Fibroblast of skin of left biceps (primary cell): ENCODE data around the gene FAU.

ENCODE experiments used
- DNase-seq, 2 experiments: peaks; one replicate each; pipeline ENCODE4 v3.0.0-alpha.2; 2013; ENCODE audit warnings: low read depth in 2 of 2

FAU gene

GRCh38 chr11:65108469-65109123 is 13.3 kb downstream of the FAU start:
- DNase-seq = no peak

- no peak for DNase-seq
These were observed 14.0 kb downstream of the FAU start for GRCh38 chr11:65107751-65108468.

DNA sequence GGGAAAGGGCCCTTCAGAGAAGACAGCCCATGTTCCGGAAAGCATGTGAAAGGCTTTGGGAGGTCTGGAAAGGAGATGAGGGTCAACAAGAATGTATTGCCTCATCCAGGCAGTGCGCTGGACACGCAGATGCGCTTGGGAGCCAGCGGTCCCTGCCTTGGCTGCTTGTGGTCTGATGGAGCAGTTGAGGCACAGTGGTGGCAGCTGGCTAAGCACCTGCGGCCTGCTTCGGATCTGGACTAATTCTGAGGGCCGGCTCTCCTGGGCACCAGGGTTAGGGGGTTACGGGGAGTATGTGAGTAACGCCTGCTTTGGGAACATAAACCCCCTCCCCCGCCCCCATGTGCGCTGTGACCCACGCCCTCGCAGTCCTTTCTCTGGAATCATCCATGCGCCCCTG is 14.9 kb downstream of the FAU start:
- DNase-seq = no peak

DNA sequence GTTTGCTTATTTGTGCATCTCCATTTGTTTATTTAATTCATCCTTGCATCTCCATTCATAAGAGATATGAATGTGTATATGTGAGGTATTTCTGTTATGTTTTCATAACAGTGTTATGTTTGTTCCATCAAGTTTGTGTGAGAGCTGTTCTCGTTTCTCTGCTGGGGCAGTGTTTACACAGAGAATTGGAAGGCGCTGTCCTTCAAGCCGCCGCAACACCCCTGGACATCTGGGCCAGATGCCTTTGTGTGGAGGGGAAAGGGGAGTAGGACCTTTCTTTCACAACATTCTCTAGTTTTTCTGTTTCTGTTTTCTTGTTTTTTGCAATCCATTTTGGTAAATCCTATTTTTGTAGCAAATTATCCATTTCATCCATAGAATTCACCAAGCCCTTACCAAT is 17.3 kb downstream of the FAU start:
- DNase-seq = no peak

DNA sequence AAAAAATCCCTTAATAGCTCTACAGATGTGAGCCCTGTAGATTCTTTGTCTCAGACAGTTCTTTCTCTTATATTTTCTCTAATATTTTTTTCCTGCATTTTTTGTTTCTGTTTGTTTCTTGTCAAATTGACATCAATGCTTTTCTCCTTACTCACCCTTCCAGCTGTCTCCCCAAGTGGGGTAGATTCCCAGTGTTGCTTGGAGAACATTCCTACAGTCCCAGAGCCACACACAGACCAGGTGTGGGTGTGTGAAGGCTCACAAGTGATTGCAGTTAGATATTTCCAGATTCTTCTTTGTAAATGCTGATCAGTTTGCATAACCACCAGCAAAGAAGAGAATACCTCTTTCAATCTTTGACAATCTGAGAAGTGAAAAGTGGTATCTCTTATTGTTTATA is 18.5 kb downstream of the FAU start:
- no peak for DNase-seq

DNA sequence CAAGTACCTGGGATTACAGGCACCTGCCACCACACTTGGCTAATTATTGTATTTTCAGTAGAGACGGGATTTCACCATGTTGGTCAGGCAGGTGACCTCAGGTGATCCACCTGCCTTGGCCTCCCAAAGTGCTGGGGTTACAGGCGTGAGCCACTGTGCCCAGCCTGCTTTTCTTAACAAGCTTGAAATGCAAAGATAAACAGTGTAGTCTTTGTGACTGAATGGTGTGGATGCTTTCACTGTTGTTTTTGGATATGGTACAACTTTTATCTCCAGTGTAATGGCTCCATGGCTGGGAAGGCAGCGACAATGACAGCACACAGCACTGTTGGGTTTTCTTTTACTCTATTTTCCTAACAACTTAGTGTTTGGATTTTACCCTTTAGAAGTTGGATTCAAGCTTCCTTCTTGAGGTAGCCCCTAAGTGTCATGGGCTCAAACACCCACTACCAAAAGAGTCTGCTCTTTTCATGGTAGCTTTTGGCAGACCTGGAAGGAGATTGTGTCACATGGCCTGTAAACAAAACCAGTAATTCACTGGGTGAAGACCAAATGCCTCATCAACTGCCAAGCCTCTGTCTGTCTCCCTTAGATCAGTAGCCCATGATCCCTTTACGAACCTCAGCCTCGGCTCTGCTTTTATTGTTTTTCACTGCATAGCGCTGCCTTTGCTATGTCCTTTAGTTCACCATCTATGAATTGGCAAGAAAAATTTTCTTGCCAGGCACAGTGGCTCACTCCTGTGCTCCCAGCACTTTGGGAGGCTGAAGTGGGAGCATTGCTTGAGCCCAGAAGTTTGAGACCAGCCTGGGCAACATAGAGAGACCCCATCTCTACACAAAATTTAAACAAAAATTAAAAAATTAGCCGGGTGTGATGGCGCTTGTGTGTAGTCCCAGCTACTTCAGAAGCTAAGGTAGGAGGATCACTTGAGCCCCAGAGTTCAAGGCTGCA is 19.5 kb downstream of the FAU start:
- DNase-seq = no peak

- DNase-seq = no peak
These were observed 21.1 kb downstream of the FAU start for GRCh38 chr11:65100674-65101350.

- DNase-seq = no peak
These were observed 25.0 kb downstream of the FAU start for GRCh38 chr11:65096926-65097325.

GRCh38 chr11:65095974-65096806 is 25.7 kb downstream of the FAU start, which contains the start of gene VPS51:
Gene VPS51 (plus strand): TSS chr11:65096214. CDS start chr11:65096251, 37 bp downstream.
- peak; percentile 73 to 74 for DNase-seq

DNA sequence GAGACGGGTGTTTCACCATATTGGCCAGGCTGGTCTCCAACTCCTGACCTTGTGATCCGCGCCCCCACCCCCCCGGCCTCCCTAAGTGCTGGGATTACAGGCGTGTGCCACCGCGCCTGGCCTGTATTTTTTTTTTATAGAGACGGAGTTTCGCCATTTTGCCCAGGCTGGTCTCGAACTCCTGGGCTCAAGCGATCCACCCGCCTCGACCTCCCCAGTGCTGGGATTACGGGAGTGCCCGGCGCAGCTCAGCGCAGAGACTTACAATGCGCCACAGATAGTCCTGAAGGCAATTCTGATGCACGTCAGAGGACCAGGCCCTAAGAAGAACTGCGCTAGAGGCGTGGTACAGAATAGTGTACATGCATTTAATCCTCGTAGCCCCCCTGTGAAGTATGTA is 26.5 kb downstream of the FAU start:
- DNase-seq = no peak

GRCh38 chr11:65090628-65091027 is 31.3 kb downstream of the FAU start:
- DNase-seq = no peak

- DNase-seq = no peak
These were observed 32.3 kb downstream of the FAU start for GRCh38 chr11:65089621-65090020.

GRCh38 chr11:65087827-65088226 is 34.1 kb downstream of the FAU start:
- no peak for DNase-seq

DNA sequence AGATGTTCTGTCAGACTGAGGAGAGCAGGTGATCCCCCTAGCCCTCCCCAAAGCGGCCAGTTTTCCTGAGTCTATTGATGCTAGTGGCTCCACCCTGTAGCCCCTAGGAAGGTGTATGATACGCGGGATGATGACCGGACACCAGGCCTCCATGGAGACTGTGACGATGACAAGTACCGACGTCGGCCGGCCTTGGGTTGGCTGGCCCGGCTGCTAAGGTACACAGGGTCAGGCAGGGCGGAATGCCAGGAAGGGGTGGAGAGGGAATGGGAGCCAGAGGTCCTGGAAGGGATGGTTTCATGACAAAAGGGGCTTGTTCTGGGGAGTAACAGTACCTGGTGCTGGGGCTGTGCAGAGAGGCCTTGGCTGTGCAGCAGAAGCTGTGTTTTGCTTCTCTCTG is 34.7 kb downstream of the FAU start:
- no peak for DNase-seq

DNA sequence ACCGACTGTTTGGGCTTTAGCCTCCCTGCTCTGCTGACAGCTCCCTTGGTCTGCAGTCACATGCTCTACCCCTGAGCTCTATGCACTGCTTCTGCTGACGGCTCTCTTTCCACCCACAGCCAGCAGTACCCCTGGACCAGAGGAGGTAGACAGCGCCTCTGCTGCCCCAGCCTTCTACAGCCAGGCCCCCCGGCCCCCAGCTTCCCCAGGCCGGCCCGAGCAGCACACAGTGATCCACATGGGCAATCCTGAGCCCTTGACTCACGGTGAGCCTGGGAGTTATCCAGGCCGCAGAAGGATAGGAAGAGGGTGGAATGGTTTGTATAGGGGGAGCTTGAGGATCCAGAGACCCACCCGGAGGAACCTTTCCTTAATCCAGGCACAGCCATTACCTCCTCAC is 35.1 kb downstream of the FAU start:
- no peak for DNase-seq

DNA sequence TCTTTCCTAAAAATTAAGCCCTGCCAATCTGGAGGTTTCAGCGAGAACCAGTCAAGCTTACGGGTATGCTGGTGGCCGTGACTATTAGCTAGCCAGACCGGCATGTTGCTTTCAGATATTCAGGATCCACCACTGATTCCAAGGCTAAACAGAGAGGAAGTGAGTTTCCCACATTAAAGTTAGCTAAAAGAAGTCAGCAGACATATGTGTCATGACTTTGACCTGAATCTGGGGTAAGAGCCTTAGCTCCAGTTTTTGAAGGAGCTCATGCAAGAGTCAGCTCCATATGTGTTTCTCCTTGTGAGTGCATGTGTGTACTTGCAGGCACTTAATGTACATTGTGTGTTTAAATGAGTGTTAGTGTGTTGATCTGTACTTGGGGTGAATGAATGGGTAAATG is 36.5 kb downstream of the FAU start:
- DNase-seq = no peak

GRCh38 chr11:65084598-65085375 is 37.1 kb downstream of the FAU start:
- DNase-seq = no peak

- peak; percentile 91 to 92 for DNase-seq
These were observed 37.9 kb downstream of the FAU start, which contains the start of the genes CDCA5 and ZFPL1 for GRCh38 chr11:65083834-65084597. Gene CDCA5 (minus strand): TSS chr11:65084040. CDS start chr11:65083978, 62 bp downstream. Gene ZFPL1 (plus strand): TSS chr11:65084222. CDS start chr11:65084699, 477 bp downstream.
